Heart left ventricle (tissue), 16 donors: ENCODE measurements around the gene EPO. TPM values are rescaled to one million over a fixed set of nuclear protein-coding genes. Genes with fewer than 3 reads are reported as not detected.

ENCODE experiments used
- ATAC-seq, 4 donors: fragments of 200-7000 bp; cut with Tn5 transposase; one replicate each; pipeline ENCODE4 v1.9.1; 2020 to 2022; ENCODE audit warnings: moderate library complexity in 4 of 4, mild to moderate bottlenecking in 3 of 4, moderate number of reproducible peaks in 1 of 4
- DNase-seq, 5 donors: peaks; one replicate each; pipeline ENCODE4 v3.0.0-alpha.2; 2020
- H3K27ac ChIP-seq, 12 donors: fragments of 200-600 bp; sonication (generic) in 4 of 12; one replicate each; pipeline versions ENCODE4 v1.5.0 to v1.8.0; 2016 to 2022; ENCODE audit warnings: mild to moderate bottlenecking in 2 of 12
- H3K27me3 ChIP-seq, 9 donors: fragments of 200-600 bp; sonication (generic) in 2 of 9; one replicate each; pipeline versions ENCODE4 v1.5.1 to v1.8.0; 2016 to 2022; ENCODE audit warnings: mild to moderate bottlenecking in 3 of 9
- H3K36me3 ChIP-seq, 9 donors: fragments of 200-600 bp; sonication (generic) in 2 of 9; one replicate each; pipeline versions ENCODE4 v1.5.0 to v1.8.0; 2018 to 2022; ENCODE audit warnings: mild to moderate bottlenecking in 2 of 9
- H3K4me1 ChIP-seq, 12 donors: fragments of 200-600 bp; sonication (generic) in 4 of 12; one replicate each; pipeline versions ENCODE4 v1.5.0 to v1.8.0; 2016 to 2022; ENCODE audit warnings: mild to moderate bottlenecking in 3 of 12
- H3K4me3 ChIP-seq, 12 donors: fragments of 200-600 bp; sonication (generic) in 4 of 12; one replicate each; pipeline versions ENCODE4 v1.5.0 to v1.8.0; 2017 to 2022; ENCODE audit warnings: mild to moderate bottlenecking in 9 of 12, moderate library complexity in 4 of 12
- H3K9me3 ChIP-seq, 12 donors: fragments of 200-600 bp; sonication (generic) in 4 of 12; one replicate each; pipeline versions ENCODE4 v1.5.0 to v1.8.0; 2016 to 2022; ENCODE audit warnings: mild to moderate bottlenecking in 1 of 12
- POLR2A ChIP-seq, 2 donors: fragments of 450-650 bp; IDR thresholded peaks; one replicate each; pipeline ENCODE4 v1.6.1; 2017; ENCODE audit warnings: antibody characterized with exemption in 2 of 2, mild to moderate bottlenecking in 2 of 2, moderate library complexity in 2 of 2
- WGBS, 4 donors: extraction: QIAGEN DNeasy Blood & Tissue Kit in 2 of 4; methylation state at CpG; one replicate each; pipeline versions ENCODE4 v1.1.5 to v1.1.7; 2013 to 2018; 5-methylcytosine and 5-hydroxymethylcytosine counted together
- intact Hi-C, 10 donors: fragments of 100-400 bp; cut with DNase I; formaldehyde crosslinking; loops; one replicate each; pipeline versions ENCODE4 v1.11.1 to v1.14.2; 2022
- polyA plus RNA-seq, 2 donors: library from polyadenylated mRNA; stranded (reverse); fragments of 200-250 nt; gene quantifications; one replicate each; pipeline ENCODE4 v1.2.3, GENCODE V29; 2013
- total RNA-seq, 9 donors: library from RNA; depleted of rRNA in 2 of 9; stranded (reverse); fragments of >200 nt in 2 of 9; fragmentation: NEBNext Ultra II Directional in 3 of 9; extraction: Animal tissue kit (Norgen Biotek cat#: 25700) in 3 of 9; gene quantifications; one replicate each; pipeline versions ENCODE4 v1.1.0 to v1.2.4, GENCODE V29; 2016 to 2023
- TF ChIP-seq, protein P1 (sequence below), 12 donors: fragments of 200-600 bp; sonication (generic) in 4 of 12; IDR thresholded peaks; one replicate each; pipeline versions ENCODE4 v1.5.0 to v1.8.0; 2018 to 2022; ENCODE audit warnings: antibody characterized with exemption in 12 of 12, mild to moderate bottlenecking in 5 of 12
- donor health status: ischemic (EF 13 %, LVEDD 7.1; RV severe dilation, severe dysfunction).
- donor health status: healthy with polysubstance abuse.
- donor health status: DM: no; HTN: yes; CAD: no.
- donor health status: DM: no; HTN: no; CAD: no.
- donor health status: ischemic (EF 25% LVEDD 6.9; RV normal size, moderate dysfunction).
- donor health status: ischemic (EF 25% LVEDD 5.7; RV mildly dilated, moderate dysfunction).
- donor health status: healthy.
- donor health status: DM: yes; HTN: yes; CAD: no.
- donor health status: ischemic (EF 35%, LVEDD 5.7; RV mildly dilated, moderate dysfunction).
- donor health status: nonischemic (EF 11% LVEDD 7.7; RV severe dilation, severe dysfunction).
- donor health status: DM: yes; HTN: yes; CAD: no.
- donor health status: PGD.
- donor health status: ischemic (EF 29% LVEDD 5.4; RV normal size, mild dysfunction).
- donor health status: nonischemic (EF 23%, LVEDD 6.1; RV moderate dilation, normal function).

Gene EPO
- total and polyA plus RNA-seq, 11 donors = not detected

DNA sequence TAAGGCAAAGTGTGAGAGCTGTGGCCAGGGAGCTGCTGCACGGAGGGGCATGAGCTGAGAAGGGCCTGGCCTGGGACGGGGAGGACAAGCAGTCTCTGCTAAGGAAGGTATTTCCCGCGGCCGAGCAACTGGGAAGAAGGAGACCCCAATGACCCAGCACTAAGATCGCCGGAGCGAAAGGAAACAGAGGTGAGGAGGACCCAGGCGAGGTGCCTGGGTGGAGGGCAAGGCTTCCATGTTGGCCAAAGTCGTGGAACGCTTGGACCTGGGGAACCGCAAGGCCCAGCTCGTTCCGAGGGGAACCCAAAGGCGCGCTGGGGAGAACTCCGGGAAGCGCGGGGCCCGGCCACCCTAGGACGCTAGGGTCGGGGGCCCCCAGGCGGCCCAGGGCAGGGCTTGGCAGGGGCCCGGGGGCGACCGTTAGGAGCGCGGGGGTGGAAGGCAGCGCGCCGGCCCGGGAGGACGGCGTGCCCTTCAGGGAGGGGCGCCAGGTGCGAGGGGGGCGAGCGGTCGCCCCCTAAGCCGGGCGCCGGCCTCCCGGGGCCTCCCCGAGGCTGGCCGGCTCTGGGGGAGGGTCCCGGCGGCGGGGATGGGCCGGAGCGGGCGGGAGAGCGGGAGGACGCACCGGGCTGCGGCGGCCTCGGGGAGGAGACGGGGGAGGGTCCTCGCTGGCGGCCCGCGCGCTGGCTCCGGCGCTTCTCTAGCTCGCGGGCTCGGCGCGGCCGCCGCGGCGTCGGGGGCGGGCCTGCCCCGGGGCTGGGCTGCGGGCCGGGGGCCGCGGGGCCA is 26.8 kb upstream of the EPO start:
- intact Hi-C loops = loop anchor here (2.0 to 10.0 kb wide), 11 partner anchors 13 to 229 kb away; partner anchors contain the start of genes MOSPD3 (in 3 of the 10), SPACDR (in 2 of the 10), TSC22D4 (in 2 of the 10) and FBXO24 (in 1 of the 10)
- peak in 1 of 5 donors; percentile 60 for DNase-seq

DNA sequence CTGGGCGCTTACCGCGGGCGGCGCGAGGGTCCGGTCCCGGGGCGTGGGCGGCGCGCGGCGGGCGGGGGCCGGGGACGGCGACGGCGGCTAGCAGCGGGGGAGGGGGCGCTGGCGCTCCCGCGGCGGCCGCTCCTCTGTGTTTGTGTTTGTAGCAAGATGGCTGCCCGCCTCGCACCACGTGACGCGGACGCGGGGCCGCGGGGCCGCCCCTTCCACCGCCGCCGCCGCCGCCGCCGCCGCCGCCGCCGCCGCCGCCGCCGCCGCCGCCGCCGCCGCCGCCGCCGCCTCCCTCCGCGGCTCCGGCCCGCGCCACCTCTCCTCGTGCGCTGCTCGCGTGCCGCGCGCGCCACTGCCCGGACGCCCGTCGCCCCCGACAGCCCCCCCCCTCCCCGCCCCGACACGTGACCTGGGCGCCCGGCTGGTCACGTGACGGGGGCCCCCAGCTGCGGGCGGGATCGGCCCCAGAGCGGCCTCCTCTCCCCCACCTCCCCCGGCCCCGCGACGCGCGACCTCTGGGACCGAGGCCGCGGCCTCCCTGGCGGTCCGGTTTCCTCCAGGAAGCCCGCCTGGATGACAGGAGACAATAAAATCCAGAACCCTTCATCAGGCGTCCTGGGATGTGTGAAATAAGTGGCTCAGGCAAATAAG is 26.0 kb upstream of the EPO start, which contains the start of gene GIGYF1:
GIGYF1 (minus strand) TSS at position 153 of the 648 bp plus-strand sequence. CDS start 6,012 bp downstream, outside the sequence.
- ATAC-seq (peak in 3 of 4 donors; percentile 33 to 54 (median 50)), DNase-seq (peak; percentile 80 to 89 (median 83))
- H3K27me3 ChIP-seq = no peaks in the 10 kb centered on the region
- 0 to 11% (median 1%) methylated on average over 2 to 88 of the region's 102 CpGs for WGBS, 4 donors
- H3K27ac ChIP-seq = peak within 1 kb of the TSS; percentile 3 to 90 (median 78)
- no peak for TF ChIP-seq POLR2A (IDR thresholded peaks at IDR 0.05)
- TF ChIP-seq, protein P1, sequence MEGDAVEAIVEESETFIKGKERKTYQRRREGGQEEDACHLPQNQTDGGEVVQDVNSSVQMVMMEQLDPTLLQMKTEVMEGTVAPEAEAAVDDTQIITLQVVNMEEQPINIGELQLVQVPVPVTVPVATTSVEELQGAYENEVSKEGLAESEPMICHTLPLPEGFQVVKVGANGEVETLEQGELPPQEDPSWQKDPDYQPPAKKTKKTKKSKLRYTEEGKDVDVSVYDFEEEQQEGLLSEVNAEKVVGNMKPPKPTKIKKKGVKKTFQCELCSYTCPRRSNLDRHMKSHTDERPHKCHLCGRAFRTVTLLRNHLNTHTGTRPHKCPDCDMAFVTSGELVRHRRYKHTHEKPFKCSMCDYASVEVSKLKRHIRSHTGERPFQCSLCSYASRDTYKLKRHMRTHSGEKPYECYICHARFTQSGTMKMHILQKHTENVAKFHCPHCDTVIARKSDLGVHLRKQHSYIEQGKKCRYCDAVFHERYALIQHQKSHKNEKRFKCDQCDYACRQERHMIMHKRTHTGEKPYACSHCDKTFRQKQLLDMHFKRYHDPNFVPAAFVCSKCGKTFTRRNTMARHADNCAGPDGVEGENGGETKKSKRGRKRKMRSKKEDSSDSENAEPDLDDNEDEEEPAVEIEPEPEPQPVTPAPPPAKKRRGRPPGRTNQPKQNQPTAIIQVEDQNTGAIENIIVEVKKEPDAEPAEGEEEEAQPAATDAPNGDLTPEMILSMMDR (IDR thresholded peaks at IDR 0.05) = no peak
- H3K4me3 ChIP-seq = peak within 1 kb of the TSS; percentile 74 to 100 (median 91)
- intact Hi-C loops = loop anchor here (5.0 to 10.0 kb wide), 9 partner anchors 82 to 229 kb away; partner anchors contain the start of genes MOSPD3 (in 3 of the 10), SPACDR (in 2 of the 10), TSC22D4 (in 2 of the 10) and FBXO24 (in 1 of the 10)
- no peaks in the 10 kb centered on the region for H3K9me3 ChIP-seq
- peaks cover 5 to 50% (median 43%) of the 10 kb centered on the region in 12 donors for H3K4me1 ChIP-seq
- H3K36me3 ChIP-seq = peaks cover 0 to 2% (median 0%) of the 10 kb centered on the region in 9 donors

More for the DNA sequence above, 26.8 kb upstream of the EPO start:
- H3K36me3 ChIP-seq = peaks cover 0 to 9% (median 3%) of the 10 kb centered on the region in 9 donors
- H3K9me3 ChIP-seq = no peaks in the 10 kb centered on the region
- TF ChIP-seq, protein P1 (IDR thresholded peaks at IDR 0.05) = no peak
- no peak for TF ChIP-seq POLR2A (IDR thresholded peaks at IDR 0.05)
- 0 to 1% (median 1%) methylated on average over 22 to 81 of the region's 81 CpGs for WGBS, 4 donors
- H3K4me3 ChIP-seq = peak overlapping the region; percentile 74 to 100 (median 91)
- peaks cover 5 to 56% (median 46%) of the 10 kb centered on the region in 12 donors for H3K4me1 ChIP-seq
- no peaks in the 10 kb centered on the region for H3K27me3 ChIP-seq
- peak in 3 of 4 donors; percentile 4 to 14 (median 4) for ATAC-seq
- H3K27ac ChIP-seq = peak overlapping the region; percentile 3 to 90 (median 78)

DNA sequence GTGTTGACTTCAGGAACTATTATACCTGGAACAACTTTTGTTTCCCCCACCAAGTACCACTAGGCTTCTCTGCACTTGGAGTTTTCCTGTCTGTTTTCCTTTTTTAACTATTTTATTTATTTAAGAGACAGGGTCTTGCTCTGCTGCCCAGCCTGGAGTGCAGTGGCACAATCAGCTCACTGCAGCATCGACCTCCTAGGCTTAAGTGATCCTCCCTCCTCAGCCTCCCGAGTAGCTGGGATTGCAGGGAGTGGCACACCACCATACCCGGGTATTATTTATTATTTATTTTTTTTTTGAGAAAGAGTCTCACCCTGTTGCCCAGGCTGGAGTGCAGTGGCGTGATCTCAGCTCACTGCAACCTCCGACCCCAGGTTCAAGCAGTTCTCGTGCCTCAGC is 24.1 kb upstream of the EPO start:
- intact Hi-C loops = loop anchor here in 4 of 10 donors (10.0 kb wide), 2 partner anchors 221 to 231 kb away; partner anchors contain the start of genes SPACDR (in 2 of the 4) and TSC22D4 (in 2 of the 4)
- H3K36me3 ChIP-seq = no peaks in the 10 kb centered on the region
- WGBS, 4 donors = 82 to 87% (median 82%) methylated on average over 6 of the region's 6 CpGs
- peaks cover 5 to 31% (median 26%) of the 10 kb centered on the region in 12 donors for H3K4me1 ChIP-seq
- DNase-seq (peak in 1 of 5 donors; percentile 25), ATAC-seq (no peak)
- no peak overlapping the region for H3K27ac ChIP-seq
- no peak overlapping the region for H3K4me3 ChIP-seq
- no peaks in the 10 kb centered on the region for H3K27me3 ChIP-seq
- no peaks in the 10 kb centered on the region for H3K9me3 ChIP-seq
- TF ChIP-seq POLR2A (IDR thresholded peaks at IDR 0.05) = no peak
- TF ChIP-seq, protein P1 (IDR thresholded peaks at IDR 0.05) = no peak
